ENCODE data around the gene ATP2A2.
"Not testable (repeated sequence)": the region's sequence is repeated elsewhere in the genome, so short reads cannot be mapped to it uniquely, and the experiment has no call there.

The ATP2A2 gene

GRCh38 chr12:110338754-110339153, 57.7 kb downstream of the ATP2A2 start:
- DNase-seq (ENCODE audit: extremely low spot score, insufficient read length, low read depth): peak; percentile 18
- FAIRE-seq: peak; percentile 12

- peak; percentile 45 for FAIRE-seq
- DNase-seq (ENCODE audit: extremely low spot score, insufficient read length, low read depth): no peak
Observed at GRCh38 chr12:110339184-110339952, 58.3 kb downstream of the ATP2A2 start.

- not testable (repeated sequence) for DNase-seq (ENCODE audit: extremely low spot score, insufficient read length, low read depth); FAIRE-seq
Observed at GRCh38 chr12:110340261-110340660, 59.2 kb downstream of the ATP2A2 start.

GRCh38 chr12:110340706-110341105, 59.7 kb downstream of the ATP2A2 start:
- DNase-seq (ENCODE audit: extremely low spot score, insufficient read length, low read depth) (no peak), FAIRE-seq (no peak)

- no peak for DNase-seq (ENCODE audit: extremely low spot score, insufficient read length, low read depth)
- FAIRE-seq: no peak
Observed at GRCh38 chr12:110342157-110342556, 61.1 kb downstream of the ATP2A2 start.

- DNase-seq (ENCODE audit: extremely low spot score, insufficient read length, low read depth) (no peak), FAIRE-seq (no peak)
Observed at GRCh38 chr12:110343114-110343513, 62.1 kb downstream of the ATP2A2 start.

- FAIRE-seq (no peak), DNase-seq (ENCODE audit: extremely low spot score, insufficient read length, low read depth) (no peak)
Observed at GRCh38 chr12:110343736-110344555, 62.9 kb downstream of the ATP2A2 start.

- no peak for FAIRE-seq
- DNase-seq (ENCODE audit: extremely low spot score, insufficient read length, low read depth): no peak
Observed at GRCh38 chr12:110344657-110345056, 63.6 kb downstream of the ATP2A2 start.

GRCh38 chr12:110345176-110345661, 64.2 kb downstream of the ATP2A2 start:
- FAIRE-seq (no peak), DNase-seq (ENCODE audit: extremely low spot score, insufficient read length, low read depth) (no peak)

- FAIRE-seq: no peak
Observed at GRCh38 chr12:110345963-110346362, 64.9 kb downstream of the ATP2A2 start.

GRCh38 chr12:110347767-110348166, 66.7 kb downstream of the ATP2A2 start:
- FAIRE-seq: no peak
- DNase-seq (ENCODE audit: extremely low spot score, insufficient read length, low read depth): no peak

More at GRCh38 chr12:110345963-110346362, 64.9 kb downstream of the ATP2A2 start:
- no peak for DNase-seq (ENCODE audit: extremely low spot score, insufficient read length, low read depth)

GRCh38 chr12:110348431-110349059, 67.5 kb downstream of the ATP2A2 start:
- FAIRE-seq: no peak
- DNase-seq (ENCODE audit: extremely low spot score, insufficient read length, low read depth): no peak

GRCh38 chr12:110349096-110349495, 68.0 kb downstream of the ATP2A2 start:
- no peak for FAIRE-seq

GRCh38 chr12:110349514-110350151, 68.6 kb downstream of the ATP2A2 start:
- FAIRE-seq (no peak), DNase-seq (ENCODE audit: extremely low spot score, insufficient read length, low read depth) (no peak)

More at GRCh38 chr12:110349096-110349495, 68.0 kb downstream of the ATP2A2 start:
- DNase-seq (ENCODE audit: extremely low spot score, insufficient read length, low read depth): no peak

GRCh38 chr12:110351119-110351518, 70.1 kb downstream of the ATP2A2 start:
- DNase-seq (ENCODE audit: extremely low spot score, insufficient read length, low read depth) (no peak), FAIRE-seq (no peak)

- no peak for DNase-seq (ENCODE audit: extremely low spot score, insufficient read length, low read depth)
- FAIRE-seq: no peak
Observed at GRCh38 chr12:110352401-110352800, 71.4 kb downstream of the ATP2A2 start.

GRCh38 chr12:110353211-110353965, 72.3 kb downstream of the ATP2A2 start:
- FAIRE-seq: no peak
- DNase-seq (ENCODE audit: extremely low spot score, insufficient read length, low read depth): no peak

GRCh38 chr12:110354172-110354780, 73.2 kb downstream of the ATP2A2 start:
- FAIRE-seq (no peak), DNase-seq (ENCODE audit: extremely low spot score, insufficient read length, low read depth) (no peak)

- FAIRE-seq: peak; percentile 51
- no peak for DNase-seq (ENCODE audit: extremely low spot score, insufficient read length, low read depth)
Observed at GRCh38 chr12:110355073-110355472, 74.0 kb downstream of the ATP2A2 start.
